Measurements from ENCODE around the gene HEPACAM.

DNA sequence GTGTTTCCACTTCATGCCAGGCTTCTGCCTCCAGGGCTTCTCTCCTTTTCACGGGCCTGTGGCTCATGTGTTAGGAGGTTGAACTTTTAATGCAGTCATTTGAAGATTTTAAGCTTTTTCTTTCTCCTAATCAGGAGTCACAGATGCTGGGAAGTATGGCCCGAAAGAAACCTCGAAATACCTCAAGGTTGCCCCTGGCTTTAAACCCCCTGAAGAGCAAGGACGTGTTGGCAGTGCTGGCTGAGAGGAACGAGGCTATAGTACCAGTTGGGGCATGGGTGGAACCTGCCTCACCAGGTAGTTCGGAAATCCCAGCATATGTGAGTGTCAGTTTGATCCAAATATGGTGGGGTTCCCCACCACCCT lies 18.7 kb upstream of the HEPACAM start:
- TF ChIP-seq, protein P1, sequence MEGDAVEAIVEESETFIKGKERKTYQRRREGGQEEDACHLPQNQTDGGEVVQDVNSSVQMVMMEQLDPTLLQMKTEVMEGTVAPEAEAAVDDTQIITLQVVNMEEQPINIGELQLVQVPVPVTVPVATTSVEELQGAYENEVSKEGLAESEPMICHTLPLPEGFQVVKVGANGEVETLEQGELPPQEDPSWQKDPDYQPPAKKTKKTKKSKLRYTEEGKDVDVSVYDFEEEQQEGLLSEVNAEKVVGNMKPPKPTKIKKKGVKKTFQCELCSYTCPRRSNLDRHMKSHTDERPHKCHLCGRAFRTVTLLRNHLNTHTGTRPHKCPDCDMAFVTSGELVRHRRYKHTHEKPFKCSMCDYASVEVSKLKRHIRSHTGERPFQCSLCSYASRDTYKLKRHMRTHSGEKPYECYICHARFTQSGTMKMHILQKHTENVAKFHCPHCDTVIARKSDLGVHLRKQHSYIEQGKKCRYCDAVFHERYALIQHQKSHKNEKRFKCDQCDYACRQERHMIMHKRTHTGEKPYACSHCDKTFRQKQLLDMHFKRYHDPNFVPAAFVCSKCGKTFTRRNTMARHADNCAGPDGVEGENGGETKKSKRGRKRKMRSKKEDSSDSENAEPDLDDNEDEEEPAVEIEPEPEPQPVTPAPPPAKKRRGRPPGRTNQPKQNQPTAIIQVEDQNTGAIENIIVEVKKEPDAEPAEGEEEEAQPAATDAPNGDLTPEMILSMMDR (IDR thresholded peaks at IDR 0.05): no peak
- TF ChIP-seq POLR2A (IDR thresholded peaks at IDR 0.05): no peak
